K562 (cell line): ENCODE measurements around the gene RHOB. TPM values are rescaled to one million over a fixed set of nuclear protein-coding genes. Genes with fewer than 3 reads are reported as not detected.

Source experiments
- ATAC-seq: fragments of 200-7000 bp; cut with Tn5 transposase; 3 replicates; pipeline ENCODE4 v1.9.1; 2020; ENCODE audit warnings: moderate library complexity
- BruUV-seq: library from RNA; stranded (reverse); fragments of 400-500 nt; replicated peaks from 2 replicates; lab custom pipeline; 2021; lab: Mats Ljungman, UMichigan
- CTCF ChIA-PET: fragments of 300-600 bp; formaldehyde crosslinking; extraction: SDS; loops from one replicate; lab custom pipeline; 2021; ENCODE audit warnings: low intra/inter-chr PET ratio; lab: Yijun Ruan, JAX
- POLR2A ChIA-PET: fragments of 300-600, 350-650 bp; sonication (Branson Sonifier 250); formaldehyde crosslinking; extraction: SDS; loops from one replicate; lab custom pipeline; 2021; ENCODE audit warnings: antibody characterized with exemption, inconsistent platforms; lab: Yijun Ruan, JAX
- DNase-seq, 4 experiments: peaks; one replicate each; pipeline versions ENCODE4 v3.0.0 to v3.0.0-alpha.2; 2011 to 2018; ENCODE audit warnings: low spot score in 3 of 4, mixed read lengths in 3 of 4; ENCODE audit errors: extremely low read depth in 1 of 4
- FAIRE-seq: peaks from 2 replicates; lab custom pipeline; 2011; peaks lifted over from hg19 to GRCh38; lab: Jason Lieb, UNC
- H2AFZ ChIP-seq: 2 replicates; pipeline ENCODE4 v1.6.0; 2011; ENCODE audit warnings: low read depth, low read length, control low read depth, inconsistent platforms
- H3K27ac ChIP-seq: fragments of 200-600 bp; 3 replicates; pipeline ENCODE4 v1.8.0; 2011; ENCODE audit warnings: low read depth, mild to moderate bottlenecking, control low read depth, inconsistent platforms, low read length, moderate library complexity, mixed read lengths; ENCODE audit errors: extremely low read depth
- H3K27me3 ChIP-seq, 2 experiments: fragments of 300-600 bp in 1 of 2; 2 replicates in 1 of 2; 3 replicates in 1 of 2; pipeline versions ENCODE4 v1.6.0 to v1.8.0; 2011; ENCODE audit warnings: inconsistent platforms in 2 of 2, low read length in 2 of 2, mild to moderate bottlenecking in 1 of 2, mixed read lengths in 1 of 2, moderate library complexity in 1 of 2; ENCODE audit not compliant: control insufficient read depth in 2 of 2, insufficient read depth in 2 of 2
- H3K36me3 ChIP-seq: fragments of 300-600 bp; 3 replicates; pipeline ENCODE4 v1.8.0; 2011; ENCODE audit warnings: mild to moderate bottlenecking, low read length, inconsistent platforms; ENCODE audit not compliant: control insufficient read depth, insufficient read depth
- H3K4me1 ChIP-seq, 2 experiments: fragments of 200-600 bp in 1 of 2; replicated peaks in 1 of 2; 2 replicates in 1 of 2; 3 replicates in 1 of 2; pipeline versions ENCODE4 v1.5.1 to v1.8.0; 2011; ENCODE audit warnings: inconsistent platforms in 2 of 2, low read length in 2 of 2, mild to moderate bottlenecking in 1 of 2, mixed read lengths in 1 of 2, moderate library complexity in 1 of 2; ENCODE audit not compliant: control insufficient read depth in 2 of 2, insufficient read depth in 2 of 2
- H3K4me2 ChIP-seq: 2 replicates; pipeline ENCODE4 v1.6.1; 2011; ENCODE audit warnings: low read length, control low read depth, inconsistent platforms, mixed read lengths; ENCODE audit not compliant: insufficient read depth
- H3K4me3 ChIP-seq: fragments of 200-600 bp; sonication (generic), shearing (Covaris generic); 2 replicates; pipeline ENCODE4 v1.5.1; 2016; ENCODE audit warnings: control low read depth, inconsistent platforms
- H3K79me2 ChIP-seq: fragments of 200-600 bp; 3 replicates; pipeline ENCODE4 v1.8.0; 2011; ENCODE audit warnings: low read length, inconsistent platforms; ENCODE audit not compliant: control insufficient read depth, insufficient read depth
- H3K9ac ChIP-seq, 2 experiments: 2 replicates each; pipeline versions ENCODE4 v1.6.0 to v1.6.1; 2011; ENCODE audit warnings: low read depth in 2 of 2, low read length in 2 of 2, control low read depth in 1 of 2, inconsistent platforms in 1 of 2, mild to moderate bottlenecking in 1 of 2, mixed read lengths in 1 of 2; ENCODE audit not compliant: insufficient read depth in 1 of 2
- H3K9me1 ChIP-seq: one replicate; pipeline ENCODE4 v1.6.0; 2011; ENCODE audit warnings: inconsistent platforms, mild to moderate bottlenecking, low read length, moderate library complexity; ENCODE audit not compliant: control insufficient read depth, insufficient read depth
- H3K9me3 ChIP-seq: replicated peaks from 2 replicates; pipeline ENCODE4 v1.5.1; 2011; ENCODE audit warnings: low read depth, low read length, inconsistent platforms; ENCODE audit not compliant: control insufficient read depth, insufficient read depth
- H4K20me1 ChIP-seq: replicated peaks from 2 replicates; pipeline ENCODE4 v1.6.1; 2011; ENCODE audit warnings: low read length, inconsistent platforms, mixed read lengths; ENCODE audit not compliant: control insufficient read depth, insufficient read depth
- AFF4 ChIP-seq: sonication (generic); formaldehyde crosslinking; IDR thresholded peaks from 2 replicates; pipeline ENCODE4 v1.8.0; 2023; ENCODE audit warnings: mild to moderate bottlenecking, missing genetic modification reagents
- ATF7 ChIP-seq: fragments of 450-650 bp; IDR thresholded peaks from 2 replicates; pipeline ENCODE4 v1.7.1; 2014; ENCODE audit warnings: mild to moderate bottlenecking, moderate library complexity
- ELK3 ChIP-seq: fragments of 450-650 bp; formaldehyde crosslinking; IDR thresholded peaks from 2 replicates; pipeline ENCODE4 v1.4.0; 2020; ENCODE audit warnings: mild to moderate bottlenecking
- EP300 ChIP-seq: IDR thresholded peaks from 2 replicates; pipeline ENCODE4 v1.6.1; 2012; ENCODE audit warnings: low read length, improper control_type of control experiment
- GABPB1 ChIP-seq: sonication (generic); formaldehyde crosslinking; IDR thresholded peaks from 2 replicates; pipeline ENCODE4 v1.8.0; 2022; ENCODE audit warnings: mild to moderate bottlenecking, missing genetic modification reagents
- HBP1 ChIP-seq: fragments of 450-650 bp; formaldehyde crosslinking; IDR thresholded peaks from 2 replicates; pipeline ENCODE4 v1.4.0; 2022; ENCODE audit warnings: missing genetic modification characterization
- MECOM ChIP-seq: fragments of 250-450 bp; sonication (Bioruptor Pico); IDR thresholded peaks from 2 replicates; pipeline ENCODE4 v1.8.0; 2022; ENCODE audit warnings: inconsistent platforms
- POLR2B ChIP-seq: fragments of 450-650 bp; IDR thresholded peaks from 2 replicates; pipeline ENCODE4 v1.6.1; 2018; ENCODE audit warnings: low read depth; ENCODE audit not compliant: partially characterized antibody
- ZNF232 ChIP-seq: sonication (generic); formaldehyde crosslinking; IDR thresholded peaks from 2 replicates; pipeline ENCODE4 v1.8.0; 2022; ENCODE audit warnings: mild to moderate bottlenecking, missing genetic modification reagents
- ZNF384 ChIP-seq: IDR thresholded peaks from 2 replicates; pipeline ENCODE4 v1.6.1; 2012; ENCODE audit warnings: low read depth, low read length, improper control_type of control experiment
- ZNF695 ChIP-seq: fragments of 450-650 bp; formaldehyde crosslinking; IDR thresholded peaks from 2 replicates; pipeline ENCODE4 v1.4.0; 2020; ENCODE audit warnings: mild to moderate bottlenecking, moderate library complexity
- WGBS: fragments of 100-300 bp; shearing (Covaris generic); methylation state at CpG from one replicate; pipeline ENCODE4 v1.1.6; 2016; ENCODE audit warnings: low coverage, mixed read lengths; ENCODE audit not compliant: insufficient coverage; ENCODE audit errors: missing lambda C conversion rate; 5-methylcytosine and 5-hydroxymethylcytosine counted together
- in situ Hi-C: fragments of 300-500 bp; cut with MboI; formaldehyde crosslinking; loops from 4 replicates; pipeline ENCODE4 v1.15.0; 2018; ENCODE audit warnings: inconsistent platforms, mixed read lengths
- intact Hi-C: fragments of 100-400 bp; cut with micrococcal nuclease; formaldehyde crosslinking; loops from 2 replicates; pipeline ENCODE4 v1.14.2; 2022
- polyA plus RNA-seq, 8 experiments: library from polyadenylated mRNA; depleted of rRNA in 4 of 8; stranded (reverse) in 5 of 8; unstranded in 3 of 8; fragments of >200 nt; fragmentation: Nextera tagmentation in 2 of 8; fragmentation: Illumina TruSeq in 1 of 8; extraction: Ambion mirVana in 2 of 8; extraction: Trizol in 1 of 8; gene quantifications; 2 replicates each; pipeline versions ENCODE4 v1.2.1 to v1.2.3, GENCODE V29; 2011 to 2014; ENCODE audit warnings: inconsistent platforms in 1 of 8, missing spikeins in 1 of 8
- total RNA-seq, 7 experiments: library from RNA; depleted of rRNA in 6 of 7; stranded (reverse); fragments of >200 nt in 6 of 7; fragmentation: Illumina TruSeq in 2 of 7; extraction: Trizol in 2 of 7; gene quantifications; 2 replicates each; pipeline versions ENCODE4 v1.2.1 to v1.2.3, GENCODE V29; 2011 to 2021; ENCODE audit warnings: low replicate concordance in 1 of 7

RHOB gene
- total and polyA plus RNA-seq, 9 of the 15 experiments (the other 6 are each of a cell fraction or from before 2014, with no cell fraction given), result 0.07 to 4.8 (median 1.1) TPM

GRCh38 chr2:20410556-20411277 lies 36.2 kb upstream of the RHOB start:
- H3K4me2 ChIP-seq, result no peak overlapping the region
- no peak for ATAC-seq
- BruUV-seq, result no TSS peak
- FAIRE-seq, result no peak
- WGBS, result 2% methylated on average over 5 of the region's 5 CpGs
- H3K9me3 ChIP-seq, result 0 out of 2 replicates have a peak, but pooled peaks cover 7% of the 10 kb centered on the region
- no peak overlapping the region for H3K4me3 ChIP-seq
- TF ChIP-seq ATF7, result no peak
- TF ChIP-seq AFF4 (CRISPR knock-in tag), result no peak
- TF ChIP-seq HBP1 (CRISPR knock-in tag), result no peak
- TF ChIP-seq EP300, result no peak
- TF ChIP-seq GABPB1 (CRISPR knock-in tag), result no peak
- TF ChIP-seq ELK3 (CRISPR knock-in tag), result no peak
- no peak for TF ChIP-seq ZNF384
- no peak for TF ChIP-seq ZNF695 (CRISPR knock-in tag)
- no peak for TF ChIP-seq ZNF232
- no peak for TF ChIP-seq MECOM (CRISPR knock-in tag)
- TF ChIP-seq POLR2B, result no peak
- no peaks in the 10 kb centered on the region for H3K9me1 ChIP-seq
- no peak for DNase-seq
- POLR2A ChIA-PET, result interaction anchor here (0.6 to 1.0 kb wide), 4 partner anchors 11 to 161 kb away, joined by 3 read pairs; no protein-coding TSS in a partner anchor
- H3K79me2 ChIP-seq, result no peaks in the 10 kb centered on the region
- H3K36me3 ChIP-seq, result no peaks in the 10 kb centered on the region
- no peaks in the 10 kb centered on the region for H4K20me1 ChIP-seq
- H2AFZ ChIP-seq, result no peak overlapping the region
- H3K4me1 ChIP-seq, result peaks cover 0 to 5% of the 10 kb centered on the region in 2 experiments; a peak in 2 of 5 replicates
- in situ Hi-C loops (no loop called here), intact Hi-C loops (no loop called here)
- CTCF ChIA-PET, result interaction anchor here (1.2 kb wide), 1 partner anchor 232 kb away, joined by 3 read pairs; no protein-coding TSS in a partner anchor
- H3K27me3 ChIP-seq, result no peaks in the 10 kb centered on the region; a peak in 2 of 5 replicates
- no peak overlapping the region for H3K9ac ChIP-seq
- H3K27ac ChIP-seq, result no peak overlapping the region
